H1 (cell line): Measurements from ENCODE around the gene MRTFA. TPM values are rescaled to one million over a fixed set of nuclear protein-coding genes. Genes with fewer than 3 reads are reported as not detected.
"Not testable (repeated sequence)": the region's sequence is repeated elsewhere in the genome, so short reads cannot be mapped to it uniquely, and the experiment has no call there.

Source experiments
- CTCF ChIA-PET: fragments of 300-600 bp; sonication (Branson Sonifier 250); formaldehyde crosslinking; loops from one replicate; lab custom pipeline; 2021; ENCODE audit not compliant: partially characterized antibody; lab: Charles Lee
- POLR2A ChIA-PET: fragments of 300-600 bp; sonication (Branson Sonifier 250); formaldehyde crosslinking; loops from one replicate; lab custom pipeline; 2021; ENCODE audit warnings: inconsistent platforms; ENCODE audit not compliant: partially characterized antibody; lab: Charles Lee
- DNase-seq, 2 experiments: peaks; one replicate each; pipeline versions ENCODE4 v3.0.0 to v3.0.0-alpha.2; 2010 to 2022; ENCODE audit warnings: low spot score in 2 of 2, low read depth in 1 of 2, mixed read lengths in 1 of 2
- FAIRE-seq: peaks from 2 replicates; lab custom pipeline; 2011; peaks lifted over from hg19 to GRCh38; lab: Jason Lieb, UNC
- H2AFZ ChIP-seq: 2 replicates; pipeline ENCODE4 v1.8.1; 2012; ENCODE audit warnings: low read length, inconsistent platforms
- H2AK5ac ChIP-seq: 2 replicates; pipeline ENCODE4 v1.6.1; 2013; ENCODE audit warnings: low read depth, low read length
- H2BK120ac ChIP-seq: replicated peaks from 2 replicates; pipeline ENCODE3; 2013; ENCODE audit warnings: low read depth, low read length, inconsistent platforms
- H2BK12ac ChIP-seq: 2 replicates; pipeline ENCODE4 v1.6.1; 2013; ENCODE audit warnings: low read depth, low read length
- H2BK15ac ChIP-seq: 2 replicates; pipeline ENCODE4 v1.6.1; 2013; ENCODE audit warnings: low read length
- H2BK20ac ChIP-seq: 2 replicates; pipeline ENCODE4 v1.6.1; 2013; ENCODE audit warnings: low read length
- H2BK5ac ChIP-seq: 2 replicates; pipeline ENCODE4 v1.6.1; 2013; ENCODE audit warnings: low read depth, low read length
- H3K14ac ChIP-seq: 2 replicates; pipeline ENCODE4 v1.6.1; 2013; ENCODE audit warnings: inconsistent platforms; ENCODE audit not compliant: insufficient read length
- H3K18ac ChIP-seq: 2 replicates; pipeline ENCODE4 v1.6.1; 2013; ENCODE audit warnings: low read length; ENCODE audit errors: extremely low read depth
- H3K23ac ChIP-seq: 2 replicates; pipeline ENCODE4 v1.6.1; 2013; ENCODE audit warnings: inconsistent platforms; ENCODE audit not compliant: insufficient read length
- H3K23me2 ChIP-seq: 2 replicates; pipeline ENCODE4 v1.6.1; 2013; ENCODE audit warnings: low read depth, low read length
- H3K27ac ChIP-seq: 2 replicates; pipeline ENCODE4 v1.6.1; 2011; ENCODE audit warnings: low read depth, low read length, inconsistent platforms
- H3K27me3 ChIP-seq, 4 experiments: replicated peaks in 1 of 4; 1 replicate in 1 of 4; 2 replicates in 3 of 4; pipeline versions ENCODE4 v1.6.1 to v1.8.1; 2011 to 2013; ENCODE audit warnings: low read length in 3 of 4, mild to moderate bottlenecking in 3 of 4, inconsistent platforms in 2 of 4, mixed read lengths in 2 of 4, moderate library complexity in 1 of 4; ENCODE audit not compliant: control insufficient read depth in 3 of 4, insufficient read depth in 3 of 4; ENCODE audit errors: extremely low read depth in 1 of 4
- H3K36me3 ChIP-seq, 4 experiments: 2 replicates each; pipeline versions ENCODE4 v1.6.1 to v1.8.1; 2011 to 2013; ENCODE audit warnings: mild to moderate bottlenecking in 4 of 4, low read length in 3 of 4, moderate library complexity in 2 of 4, control low read depth in 1 of 4, inconsistent platforms in 1 of 4; ENCODE audit not compliant: insufficient read depth in 4 of 4, control insufficient read depth in 2 of 4
- H3K4ac ChIP-seq: replicated peaks from 2 replicates; pipeline ENCODE3; 2013; ENCODE audit warnings: low read length, low read depth, mixed read lengths, inconsistent platforms; ENCODE audit not compliant: insufficient read length
- H3K4me1 ChIP-seq, 4 experiments: replicated peaks in 1 of 4; 1 replicate in 1 of 4; 2 replicates in 3 of 4; pipeline versions ENCODE4 v1.6.1 to v1.8.1; 2011 to 2013; ENCODE audit warnings: low read length in 3 of 4, inconsistent platforms in 2 of 4, mixed read lengths in 1 of 4; ENCODE audit not compliant: insufficient read depth in 4 of 4, control insufficient read depth in 3 of 4
- H3K4me2 ChIP-seq, 2 experiments: 2 replicates each; pipeline versions ENCODE4 v1.6.1 to v1.8.1; 2011 to 2013; ENCODE audit warnings: low read depth in 2 of 2, low read length in 2 of 2, control low read depth in 1 of 2, inconsistent platforms in 1 of 2, mild to moderate bottlenecking in 1 of 2; ENCODE audit not compliant: insufficient read depth in 1 of 2
- H3K4me3 ChIP-seq, 4 experiments: fragments of 200-600, 300-600 bp in 1 of 4; sonication (generic), shearing (Covaris generic), sonication (Bioruptor Twin) in 1 of 4; 2 replicates each; pipeline versions ENCODE4 v1.5.1 to v1.8.1; 2011 to 2016; ENCODE audit warnings: low read length in 4 of 4, low read depth in 3 of 4, control low read depth in 2 of 4, inconsistent platforms in 2 of 4, mild to moderate bottlenecking in 2 of 4, mixed read lengths in 1 of 4, moderate library complexity in 1 of 4; ENCODE audit not compliant: insufficient read depth in 2 of 4; ENCODE audit errors: extremely low read depth in 1 of 4
- H3K56ac ChIP-seq: replicated peaks from 2 replicates; pipeline ENCODE3; 2013; ENCODE audit warnings: low read depth, mild to moderate bottlenecking, mixed read lengths, low read length, inconsistent platforms; ENCODE audit not compliant: insufficient read length
- H3K79me1 ChIP-seq: 2 replicates; pipeline ENCODE4 v1.6.1; 2013; ENCODE audit warnings: low read depth, low read length, control low read depth
- H3K79me2 ChIP-seq, 2 experiments: 2 replicates each; pipeline versions ENCODE4 v1.6.1 to v1.8.1; 2012 to 2013; ENCODE audit warnings: low read length in 2 of 2, mild to moderate bottlenecking in 2 of 2, inconsistent platforms in 1 of 2; ENCODE audit not compliant: insufficient read depth in 2 of 2, control insufficient read depth in 1 of 2
- H3K9ac ChIP-seq, 4 experiments: replicated peaks in 1 of 4; 1 replicate in 1 of 4; 2 replicates in 3 of 4; pipeline versions ENCODE4 v1.6.1 to v1.8.1; 2011 to 2013; ENCODE audit warnings: low read depth in 3 of 4, low read length in 3 of 4, control low read depth in 2 of 4, mild to moderate bottlenecking in 2 of 4, moderate library complexity in 2 of 4, inconsistent platforms in 1 of 4; ENCODE audit errors: extremely low read depth in 1 of 4
- H3K9me3 ChIP-seq, 2 experiments: 2 replicates each; pipeline versions ENCODE4 v1.6.1 to v1.8.1; 2012 to 2013; ENCODE audit warnings: mild to moderate bottlenecking in 2 of 2, moderate library complexity in 2 of 2, control low read depth in 1 of 2, inconsistent platforms in 1 of 2, low read depth in 1 of 2, low read length in 1 of 2, mixed read lengths in 1 of 2; ENCODE audit not compliant: insufficient read depth in 2 of 2
- H4K20me1 ChIP-seq, 2 experiments: replicated peaks in 1 of 2; 2 replicates each; pipeline versions ENCODE3 to v1.8.1; 2011 to 2013; ENCODE audit warnings: inconsistent platforms in 2 of 2, low read length in 2 of 2, mild to moderate bottlenecking in 1 of 2; ENCODE audit not compliant: insufficient read depth in 2 of 2, control insufficient read depth in 1 of 2
- H4K5ac ChIP-seq: 2 replicates; pipeline ENCODE4 v1.6.1; 2013; ENCODE audit warnings: low read length, low read depth, mixed read lengths, inconsistent platforms; ENCODE audit not compliant: insufficient read length
- H4K8ac ChIP-seq: 2 replicates; pipeline ENCODE4 v1.8.0; 2013; ENCODE audit warnings: mild to moderate bottlenecking, moderate library complexity, low read length, inconsistent platforms; ENCODE audit not compliant: insufficient read depth; ENCODE audit errors: extremely low read depth
- H4K91ac ChIP-seq: replicated peaks from 2 replicates; pipeline ENCODE3; 2013; ENCODE audit warnings: low read length, mixed read lengths, inconsistent platforms; ENCODE audit not compliant: insufficient read length
- TAF7 ChIP-seq: optimal IDR thresholded peaks from 2 replicates; pipeline ENCODE3; 2011; ENCODE audit warnings: low read depth, mild to moderate bottlenecking, inconsistent platforms, low read length, moderate library complexity, borderline replicate concordance
- WGBS, 2 experiments: shearing (Covaris generic) in 1 of 2; methylation state at CpG; one replicate each; pipeline versions ENCODE4 v1.1.6 to v1.1.7; 2013 to 2015; ENCODE audit warnings: low lambda C conversion rate in 2 of 2, mixed read lengths in 2 of 2, inconsistent platforms in 1 of 2, low coverage in 1 of 2, missing lambda C conversion rate in 1 of 2; ENCODE audit not compliant: insufficient replicate concordance in 2 of 2, insufficient coverage in 1 of 2, insufficient read length in 1 of 2; ENCODE audit errors: extremely low coverage in 1 of 2, missing lambda C conversion rate in 1 of 2; 5-methylcytosine and 5-hydroxymethylcytosine counted together
- polyA plus RNA-seq, 7 experiments: library from polyadenylated mRNA; depleted of rRNA in 3 of 7; stranded (reverse) in 5 of 7; unstranded in 2 of 7; fragments of >200 nt in 5 of 7; fragments of 200-250 nt in 2 of 7; gene quantifications; 1 replicate in 5 of 7; 2 replicates in 1 of 7; 4 replicates in 1 of 7; pipeline versions ENCODE4 v1.2.1 to v1.2.3, GENCODE V29; 2011 to 2013; ENCODE audit warnings: missing spikeins in 2 of 7, mixed read lengths in 2 of 7
- total RNA-seq: library from RNA; stranded (reverse); fragmentation: NEBNext Ultra II Directional; extraction: Animal tissue kit (Norgen Biotek cat#: 25700); gene quantifications from 2 replicates; pipeline ENCODE4 v1.2.1, GENCODE V29; 2021

Gene MRTFA
- total and polyA plus RNA-seq, 2 of the 8 experiments (the other 6 are each of a cell fraction or from before 2014, with no cell fraction given): 5.4 to 37.9 TPM

GRCh38 chr22:40502919-40503318, 133.6 kb downstream of the MRTFA start:
- Histone ChIP-seq H4K91ac (no peak overlapping the region), H3K4me1 (peaks cover 0 to 4% (median 2%) of the 10 kb centered on the region in 4 experiments; a peak in 4 of 7 replicates), H2BK5ac (no peak overlapping the region), H4K5ac (no peak overlapping the region), H2AK5ac (no peak overlapping the region), H3K27ac (no peak overlapping the region), H3K4ac (no peak overlapping the region), H4K20me1 (no peaks in the 10 kb centered on the region), H3K4me3 (no peak overlapping the region), H3K27me3 (no peaks in the 10 kb centered on the region), H3K79me1 (no peaks in the 10 kb centered on the region; the same call in 1 of the 2 replicates), H3K4me2 (no peak overlapping the region), H2AFZ (no peak overlapping the region), H3K9me3 (peaks cover 8 to 12% of the 10 kb centered on the region in 2 experiments; a peak in 2 of 4 replicates), H3K79me2 (no peaks in the 10 kb centered on the region), H3K23me2 (no peaks in the 10 kb centered on the region), H3K36me3 (peaks cover 0 to 9% (median 0%) of the 10 kb centered on the region in 4 experiments; a peak in 1 of 8 replicates), H3K14ac (no peak overlapping the region), H2BK12ac (no peak overlapping the region), H2BK120ac (no peak overlapping the region), H4K8ac (no peak overlapping the region), H3K23ac (no peak overlapping the region), H3K18ac (no peak overlapping the region), H3K9ac (no peak overlapping the region), H2BK20ac (no peak overlapping the region), H2BK15ac (no peak overlapping the region), H3K56ac (no peak overlapping the region)
- DNase-seq: no peak
- no peak for TF ChIP-seq TAF7
- ChIA-PET POLR2A (no interaction called here), CTCF (interaction anchor here (6.4 kb wide), 1 partner anchor 23 kb away, joined by 31 read pairs; no protein-coding TSS in a partner anchor)
- WGBS, 2 experiments: 92% methylated on average over 1 of the region's 1 CpG; no CpG with 5 or more reads in 1 of the 2 experiments
- FAIRE-seq: no peak

GRCh38 chr22:40500465-40500786, 136.1 kb downstream of the MRTFA start:
- H2BK5ac ChIP-seq, H4K8ac ChIP-seq, H4K91ac ChIP-seq, H2AFZ ChIP-seq, H2BK12ac ChIP-seq, H3K4me1 ChIP-seq, H3K4me2 ChIP-seq, H3K14ac ChIP-seq, POLR2A ChIA-PET, H3K27me3 ChIP-seq, H3K18ac ChIP-seq, H2BK15ac ChIP-seq, H3K23ac ChIP-seq, FAIRE-seq, H2BK20ac ChIP-seq, H2BK120ac ChIP-seq, H3K79me1 ChIP-seq, H3K9ac ChIP-seq, H4K5ac ChIP-seq, H3K79me2 ChIP-seq, H2AK5ac ChIP-seq, H3K23me2 ChIP-seq, H3K56ac ChIP-seq, H3K4me3 ChIP-seq, H3K27ac ChIP-seq, H4K20me1 ChIP-seq, H3K4ac ChIP-seq, DNase-seq, H3K36me3 ChIP-seq, CTCF ChIA-PET: not testable (repeated sequence)
- 78% methylated on average over 4 of the region's 5 CpGs; no CpG with 5 or more reads in 1 of the 2 experiments for WGBS, 2 experiments
- peaks cover 8 to 12% of the 10 kb centered on the region in 2 experiments; a peak in 2 of 4 replicates for H3K9me3 ChIP-seq
